Neural cell (in vitro differentiated cells): Measurements from ENCODE around the gene MRPL36.

Experiments
- EP300 ChIP-seq: fragments of 450-650 bp; conservative IDR thresholded peaks from 2 replicates; pipeline ENCODE4 v1.6.1; 2014; ENCODE audit warnings: antibody characterized with exemption, mild to moderate bottlenecking, moderate library complexity; ENCODE audit not compliant: poor library complexity, severe bottlenecking
- MXI1 ChIP-seq: fragments of 450-650 bp; conservative IDR thresholded peaks from 2 replicates; pipeline ENCODE4 v1.6.1; 2014; ENCODE audit warnings: antibody characterized with exemption, mild to moderate bottlenecking; ENCODE audit not compliant: poor library complexity, severe bottlenecking
- POLR2AphosphoS5 ChIP-seq: IDR thresholded peaks from 2 replicates; pipeline ENCODE4 v1.6.1; 2012
- RAD21 ChIP-seq: fragments of 450-650 bp; conservative IDR thresholded peaks from 2 replicates; pipeline ENCODE4 v1.6.1; 2014; ENCODE audit warnings: antibody characterized with exemption, mild to moderate bottlenecking, moderate library complexity
- SMC3 ChIP-seq: fragments of 450-650 bp; conservative IDR thresholded peaks from 2 replicates; pipeline ENCODE4 v1.6.1; 2014; ENCODE audit warnings: antibody characterized with exemption, mild to moderate bottlenecking, moderate library complexity; ENCODE audit not compliant: poor library complexity
- TF ChIP-seq, protein P1 (sequence below): fragments of 450-650 bp; IDR thresholded peaks from 2 replicates; pipeline ENCODE4 v1.5.1; 2014; ENCODE audit warnings: antibody characterized with exemption, mild to moderate bottlenecking, moderate library complexity; ENCODE audit not compliant: poor library complexity, severe bottlenecking

GRCh38 chr5:1803192-1803591 lies 3.6 kb upstream of the MRPL36 start:
- TF ChIP-seq, protein P1, sequence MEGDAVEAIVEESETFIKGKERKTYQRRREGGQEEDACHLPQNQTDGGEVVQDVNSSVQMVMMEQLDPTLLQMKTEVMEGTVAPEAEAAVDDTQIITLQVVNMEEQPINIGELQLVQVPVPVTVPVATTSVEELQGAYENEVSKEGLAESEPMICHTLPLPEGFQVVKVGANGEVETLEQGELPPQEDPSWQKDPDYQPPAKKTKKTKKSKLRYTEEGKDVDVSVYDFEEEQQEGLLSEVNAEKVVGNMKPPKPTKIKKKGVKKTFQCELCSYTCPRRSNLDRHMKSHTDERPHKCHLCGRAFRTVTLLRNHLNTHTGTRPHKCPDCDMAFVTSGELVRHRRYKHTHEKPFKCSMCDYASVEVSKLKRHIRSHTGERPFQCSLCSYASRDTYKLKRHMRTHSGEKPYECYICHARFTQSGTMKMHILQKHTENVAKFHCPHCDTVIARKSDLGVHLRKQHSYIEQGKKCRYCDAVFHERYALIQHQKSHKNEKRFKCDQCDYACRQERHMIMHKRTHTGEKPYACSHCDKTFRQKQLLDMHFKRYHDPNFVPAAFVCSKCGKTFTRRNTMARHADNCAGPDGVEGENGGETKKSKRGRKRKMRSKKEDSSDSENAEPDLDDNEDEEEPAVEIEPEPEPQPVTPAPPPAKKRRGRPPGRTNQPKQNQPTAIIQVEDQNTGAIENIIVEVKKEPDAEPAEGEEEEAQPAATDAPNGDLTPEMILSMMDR: no peak
- TF ChIP-seq MXI1 (no peak), EP300 (no peak), POLR2AphosphoS5 (no peak), RAD21 (no peak), SMC3 (no peak)
